HEK293 (cell line): ENCODE measurements around the gene NEK8.

Experiments
- BCL11A ChIP-seq: fragments of 450-650 bp; formaldehyde crosslinking; IDR thresholded peaks from 2 replicates; pipeline ENCODE4 v1.5.1; 2016; ENCODE audit warnings: low read depth, missing biosample characterization, missing genetic modification characterization
- GFI1B ChIP-seq: fragments of 450-650 bp; formaldehyde crosslinking; IDR thresholded peaks from 2 replicates; pipeline ENCODE4 v1.5.1; 2016; ENCODE audit warnings: missing biosample characterization, missing genetic modification characterization
- IKZF3 ChIP-seq: fragments of 450-650 bp; IDR thresholded peaks from 2 replicates; pipeline ENCODE4 v1.5.0; 2018; ENCODE audit warnings: missing biosample characterization, mild to moderate bottlenecking, missing genetic modification characterization, moderate library complexity
- MZF1 ChIP-seq: fragments of 450-650 bp; formaldehyde crosslinking; IDR thresholded peaks from 2 replicates; pipeline ENCODE4 v1.5.1; 2017; ENCODE audit warnings: missing biosample characterization, missing genetic modification characterization, borderline replicate concordance
- OVOL3 ChIP-seq: fragments of 450-650 bp; formaldehyde crosslinking; IDR thresholded peaks from 2 replicates; pipeline ENCODE4 v1.5.1; 2016; ENCODE audit warnings: missing biosample characterization, missing genetic modification characterization
- PRDM1 ChIP-seq: fragments of 450-650 bp; formaldehyde crosslinking; IDR thresholded peaks from 2 replicates; pipeline ENCODE4; 2016; ENCODE audit warnings: missing biosample characterization, missing genetic modification characterization
- SALL2 ChIP-seq: fragments of 450-650 bp; formaldehyde crosslinking; IDR thresholded peaks from 2 replicates; pipeline ENCODE4 v1.5.0; 2017; ENCODE audit warnings: missing biosample characterization, mild to moderate bottlenecking, missing genetic modification characterization, borderline replicate concordance
- TCF7L2 ChIP-seq: IDR thresholded peaks from 2 replicates; pipeline ENCODE4 v1.6.1; 2011; ENCODE audit warnings: low read depth, mild to moderate bottlenecking, inconsistent platforms, low read length, moderate library complexity, borderline replicate concordance
- ZBTB11 ChIP-seq: fragments of 450-650 bp; formaldehyde crosslinking; conservative IDR thresholded peaks from 2 replicates; pipeline ENCODE4 v1.5.1; 2016; ENCODE audit warnings: low read depth, missing biosample characterization, missing genetic modification characterization
- ZBTB26 ChIP-seq: fragments of 450-650 bp; formaldehyde crosslinking; optimal IDR thresholded peaks from 2 replicates; pipeline ENCODE3; 2016; ENCODE audit warnings: missing biosample characterization, mild to moderate bottlenecking, missing genetic modification characterization
- ZBTB6 ChIP-seq: fragments of 450-650 bp; formaldehyde crosslinking; IDR thresholded peaks from 2 replicates; pipeline ENCODE4 v1.5.1; 2017; ENCODE audit warnings: missing biosample characterization, missing genetic modification characterization
- ZFP69B ChIP-seq: fragments of 450-650 bp; formaldehyde crosslinking; IDR thresholded peaks from 2 replicates; pipeline ENCODE4 v1.5.1; 2016; ENCODE audit warnings: missing biosample characterization, missing genetic modification characterization
- ZNF561 ChIP-seq: fragments of 450-650 bp; IDR thresholded peaks from 2 replicates; pipeline ENCODE4 v1.5.1; 2018; ENCODE audit warnings: missing biosample characterization, missing genetic modification characterization, borderline replicate concordance
- ZNF639 ChIP-seq: fragments of 450-650 bp; formaldehyde crosslinking; IDR thresholded peaks from 2 replicates; pipeline ENCODE4 v1.5.1; 2016; ENCODE audit warnings: missing biosample characterization, missing genetic modification characterization
- ZNF660 ChIP-seq: fragments of 450-650 bp; IDR thresholded peaks from 2 replicates; pipeline ENCODE4 v1.5.1; 2018; ENCODE audit warnings: missing biosample characterization, mild to moderate bottlenecking, missing genetic modification characterization
- ZNF677 ChIP-seq: fragments of 450-650 bp; IDR thresholded peaks from 2 replicates; pipeline ENCODE4 v1.5.0; 2018; ENCODE audit warnings: missing biosample characterization, mild to moderate bottlenecking, missing genetic modification characterization, moderate library complexity
- ZNF76 ChIP-seq: fragments of 450-650 bp; formaldehyde crosslinking; IDR thresholded peaks from 2 replicates; pipeline ENCODE4; 2016; ENCODE audit warnings: low read depth, missing biosample characterization, missing genetic modification characterization, borderline replicate concordance
- TF ChIP-seq, protein P1 (sequence below): sonication (generic); formaldehyde crosslinking; IDR thresholded peaks from 2 replicates; pipeline ENCODE4 v1.8.1; 2022; ENCODE audit warnings: mild to moderate bottlenecking, moderate library complexity, missing genetic modification reagents
- TF ChIP-seq, protein P2 (sequence below): fragments of 450-650 bp; formaldehyde crosslinking; IDR thresholded peaks from 2 replicates; pipeline ENCODE4 v1.5.1; 2016; ENCODE audit warnings: missing biosample characterization, missing genetic modification characterization
- TF ChIP-seq, protein P3 (sequence below): fragments of 450-650 bp; formaldehyde crosslinking; IDR thresholded peaks from 2 replicates; pipeline ENCODE4 v1.5.1; 2016; ENCODE audit warnings: missing biosample characterization, missing genetic modification characterization
- TF ChIP-seq, protein P4 (sequence below): fragments of 450-650 bp; formaldehyde crosslinking; IDR thresholded peaks from 2 replicates; pipeline ENCODE4 v1.5.1; 2017; ENCODE audit warnings: missing biosample characterization, mild to moderate bottlenecking, missing genetic modification characterization, moderate library complexity

NEK8 gene

GRCh38 chr17:28725660-28726225 is 2.8 kb upstream of the NEK8 start (continued):
- TF ChIP-seq, protein P1, sequence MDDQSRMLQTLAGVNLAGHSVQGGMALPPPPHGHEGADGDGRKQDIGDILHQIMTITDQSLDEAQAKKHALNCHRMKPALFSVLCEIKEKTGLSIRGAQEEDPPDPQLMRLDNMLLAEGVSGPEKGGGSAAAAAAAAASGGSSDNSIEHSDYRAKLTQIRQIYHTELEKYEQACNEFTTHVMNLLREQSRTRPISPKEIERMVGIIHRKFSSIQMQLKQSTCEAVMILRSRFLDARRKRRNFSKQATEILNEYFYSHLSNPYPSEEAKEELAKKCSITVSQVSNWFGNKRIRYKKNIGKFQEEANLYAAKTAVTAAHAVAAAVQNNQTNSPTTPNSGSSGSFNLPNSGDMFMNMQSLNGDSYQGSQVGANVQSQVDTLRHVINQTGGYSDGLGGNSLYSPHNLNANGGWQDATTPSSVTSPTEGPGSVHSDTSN (CRISPR knock-in tag): peak; percentile 88; the same call in 1 of the 2 replicates
- peak; percentile 85 for TF ChIP-seq ZBTB6 (tag by site-specific recombination)
- no peak; the same call in none of the 2 replicates for TF ChIP-seq OVOL3
- TF ChIP-seq, protein P2, sequence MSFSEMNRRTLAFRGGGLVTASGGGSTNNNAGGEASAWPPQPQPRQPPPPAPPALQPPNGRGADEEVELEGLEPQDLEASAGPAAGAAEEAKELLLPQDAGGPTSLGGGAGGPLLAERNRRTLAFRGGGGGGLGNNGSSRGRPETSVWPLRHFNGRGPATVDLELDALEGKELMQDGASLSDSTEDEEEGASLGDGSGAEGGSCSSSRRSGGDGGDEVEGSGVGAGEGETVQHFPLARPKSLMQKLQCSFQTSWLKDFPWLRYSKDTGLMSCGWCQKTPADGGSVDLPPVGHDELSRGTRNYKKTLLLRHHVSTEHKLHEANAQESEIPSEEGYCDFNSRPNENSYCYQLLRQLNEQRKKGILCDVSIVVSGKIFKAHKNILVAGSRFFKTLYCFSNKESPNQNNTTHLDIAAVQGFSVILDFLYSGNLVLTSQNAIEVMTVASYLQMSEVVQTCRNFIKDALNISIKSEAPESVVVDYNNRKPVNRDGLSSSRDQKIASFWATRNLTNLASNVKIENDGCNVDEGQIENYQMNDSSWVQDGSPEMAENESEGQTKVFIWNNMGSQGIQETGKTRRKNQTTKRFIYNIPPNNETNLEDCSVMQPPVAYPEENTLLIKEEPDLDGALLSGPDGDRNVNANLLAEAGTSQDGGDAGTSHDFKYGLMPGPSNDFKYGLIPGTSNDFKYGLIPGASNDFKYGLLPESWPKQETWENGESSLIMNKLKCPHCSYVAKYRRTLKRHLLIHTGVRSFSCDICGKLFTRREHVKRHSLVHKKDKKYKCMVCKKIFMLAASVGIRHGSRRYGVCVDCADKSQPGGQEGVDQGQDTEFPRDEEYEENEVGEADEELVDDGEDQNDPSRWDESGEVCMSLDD (tag by site-specific recombination): no peak
- TF ChIP-seq TCF7L2: no peak
- no peak; the same call in none of the 2 replicates for TF ChIP-seq ZNF660 (tag by site-specific recombination)
- peak; percentile 16 for TF ChIP-seq ZFP69B
- no peak; the same call in 1 of the 2 replicates for TF ChIP-seq ZBTB11 (tag by site-specific recombination)
- peak; percentile 91 for TF ChIP-seq IKZF3 (tag by site-specific recombination)
- no peak; the same call in 1 of the 2 replicates for TF ChIP-seq BCL11A
- no peak for TF ChIP-seq ZNF561
- no peak for TF ChIP-seq GFI1B (tag by site-specific recombination)
- TF ChIP-seq ZNF76 (tag by site-specific recombination): peak; percentile 97
- peak; percentile 98 for TF ChIP-seq ZBTB26 (tag by site-specific recombination)
- TF ChIP-seq, protein P3, sequence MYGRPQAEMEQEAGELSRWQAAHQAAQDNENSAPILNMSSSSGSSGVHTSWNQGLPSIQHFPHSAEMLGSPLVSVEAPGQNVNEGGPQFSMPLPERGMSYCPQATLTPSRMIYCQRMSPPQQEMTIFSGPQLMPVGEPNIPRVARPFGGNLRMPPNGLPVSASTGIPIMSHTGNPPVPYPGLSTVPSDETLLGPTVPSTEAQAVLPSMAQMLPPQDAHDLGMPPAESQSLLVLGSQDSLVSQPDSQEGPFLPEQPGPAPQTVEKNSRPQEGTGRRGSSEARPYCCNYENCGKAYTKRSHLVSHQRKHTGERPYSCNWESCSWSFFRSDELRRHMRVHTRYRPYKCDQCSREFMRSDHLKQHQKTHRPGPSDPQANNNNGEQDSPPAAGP (tag by site-specific recombination): peak; percentile 88
- TF ChIP-seq MZF1 (tag by site-specific recombination): peak; percentile 91
- TF ChIP-seq, protein P4, sequence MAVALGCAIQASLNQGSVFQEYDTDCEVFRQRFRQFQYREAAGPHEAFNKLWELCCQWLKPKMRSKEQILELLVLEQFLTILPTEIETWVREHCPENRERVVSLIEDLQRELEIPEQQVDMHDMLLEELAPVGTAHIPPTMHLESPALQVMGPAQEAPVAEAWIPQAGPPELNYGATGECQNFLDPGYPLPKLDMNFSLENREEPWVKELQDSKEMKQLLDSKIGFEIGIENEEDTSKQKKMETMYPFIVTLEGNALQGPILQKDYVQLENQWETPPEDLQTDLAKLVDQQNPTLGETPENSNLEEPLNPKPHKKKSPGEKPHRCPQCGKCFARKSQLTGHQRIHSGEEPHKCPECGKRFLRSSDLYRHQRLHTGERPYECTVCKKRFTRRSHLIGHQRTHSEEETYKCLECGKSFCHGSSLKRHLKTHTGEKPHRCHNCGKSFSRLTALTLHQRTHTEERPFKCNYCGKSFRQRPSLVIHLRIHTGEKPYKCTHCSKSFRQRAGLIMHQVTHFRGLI (tag by site-specific recombination): peak; percentile 54; the same call in 1 of the 2 replicates
- no peak for TF ChIP-seq PRDM1 (tag by site-specific recombination)
- TF ChIP-seq SALL2 (tag by site-specific recombination): no peak
- 0 out of 2 replicates have a peak, but pooled peaks have one; percentile 7 for TF ChIP-seq ZNF639 (tag by site-specific recombination)
- no peak for TF ChIP-seq ZNF677 (tag by site-specific recombination)
